Upper lobe of left lung (tissue), 6 donors: ENCODE results near the gene PRKCA. TPM values are rescaled to one million over a fixed set of nuclear protein-coding genes. Genes with fewer than 3 reads are reported as not detected.
A peak's percentile ranks its signal among the peaks of the same experiment; 100 is the strongest.

ENCODE experiments used
- ATAC-seq, 2 donors: fragments of 200-7000 bp; cut with Tn5 transposase; one replicate each; pipeline ENCODE4 v1.9.1; 2022; ENCODE audit warnings: mild to moderate bottlenecking in 2 of 2, moderate library complexity in 2 of 2; ENCODE audit not compliant: low FRiP score in 2 of 2
- DNase-seq, 2 donors: peaks; one replicate each; pipeline ENCODE4 v3.0.0-alpha.2; 2019 to 2020
- H3K27ac ChIP-seq, 4 donors: fragments of 200-600 bp; sonication (generic); one replicate each; pipeline ENCODE4 v1.5.1; 2016 to 2019
- H3K27me3 ChIP-seq, 4 donors: fragments of 200-600 bp; sonication (generic); one replicate each; pipeline ENCODE4 v1.5.1; 2017 to 2019
- H3K36me3 ChIP-seq, 4 donors: fragments of 200-600 bp; sonication (generic); one replicate each; pipeline ENCODE4 v1.5.1; 2016 to 2019
- H3K4me1 ChIP-seq, 4 donors: fragments of 200-600 bp; sonication (generic); one replicate each; pipeline ENCODE4 v1.5.1; 2018 to 2019
- H3K4me3 ChIP-seq, 4 donors: fragments of 200-600 bp; sonication (generic); one replicate each; pipeline ENCODE4 v1.5.1; 2017 to 2019; ENCODE audit warnings: mild to moderate bottlenecking in 2 of 4, moderate library complexity in 1 of 4
- H3K9me3 ChIP-seq, 4 donors: fragments of 200-600 bp; sonication (generic); one replicate each; pipeline ENCODE4 v1.5.1; 2018 to 2019
- EP300 ChIP-seq, 4 donors: sonication (generic); formaldehyde crosslinking; IDR thresholded peaks; one replicate each; pipeline ENCODE4 v1.5.1; 2017; ENCODE audit warnings: antibody characterized with exemption in 4 of 4, control low read depth in 2 of 4
- POLR2A ChIP-seq, 4 donors: fragments of 450-650 bp; IDR thresholded peaks; one replicate each; pipeline ENCODE4 v1.5.1; 2016 to 2017; ENCODE audit warnings: antibody characterized with exemption in 4 of 4, mild to moderate bottlenecking in 2 of 4
- POLR2AphosphoS5 ChIP-seq, 2 donors: sonication (generic); formaldehyde crosslinking; IDR thresholded peaks; one replicate each; pipeline ENCODE4 v1.5.1; 2017; ENCODE audit warnings: antibody characterized with exemption in 2 of 2
- WGBS, 2 donors: methylation state at CpG; one replicate each; pipeline ENCODE4 v1.1.5; 2017 to 2018; 5-methylcytosine and 5-hydroxymethylcytosine counted together
- total RNA-seq, 6 donors: library from RNA; depleted of rRNA in 4 of 6; stranded (reverse); fragments of >200 nt in 4 of 6; gene quantifications; one replicate each; pipeline versions ENCODE4 v1.1.0 to v1.2.1, GENCODE V29; 2016 to 2021
- TF ChIP-seq, protein P1 (sequence below), 6 experiments: fragments of 450-650 bp in 4 of 6; fragments of 200-600 bp in 2 of 6; sonication (generic) in 2 of 6; IDR thresholded peaks; one replicate each; pipeline ENCODE4 v1.5.1; 2016 to 2019; ENCODE audit warnings: antibody characterized with exemption in 6 of 6
- donor health status: DM: no; HTN: no; CAD: no; lungs with moderate emphysema.
- donor health status: DM: no; HTN: yes; CAD: no; lungs with severe emphysema.

PRKCA gene
- total RNA-seq, 6 donors from 2014 or later, result 10.9 to 29.3 (median 18.0) TPM

DNA sequence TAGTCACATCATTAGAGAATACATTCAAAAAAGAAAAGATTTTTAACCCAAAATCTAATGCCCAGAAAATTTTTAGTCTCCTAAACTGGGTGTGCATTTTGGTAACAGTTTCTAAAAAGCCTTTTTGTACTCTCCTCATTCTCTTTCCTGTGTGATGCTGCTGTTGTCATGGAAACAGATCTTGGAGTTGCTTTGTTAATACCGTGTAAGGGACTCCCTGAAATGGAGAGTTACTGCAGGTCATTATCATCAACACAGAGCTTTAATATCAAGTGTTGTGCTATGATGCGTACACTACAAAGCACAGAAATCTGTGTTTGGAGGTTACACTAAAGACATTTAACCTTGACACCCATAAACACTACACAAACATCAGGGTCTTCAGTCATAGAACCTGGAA, 216.3 kb downstream of the PRKCA start:
- no peak for ATAC-seq
- DNase-seq, result no peak
- TF ChIP-seq EP300 (IDR thresholded peaks at IDR 0.05) (no peak), POLR2AphosphoS5 (IDR thresholded peaks at IDR 0.05) (no peak), POLR2A (IDR thresholded peaks at IDR 0.05) (no peak)
- TF ChIP-seq, protein P1, sequence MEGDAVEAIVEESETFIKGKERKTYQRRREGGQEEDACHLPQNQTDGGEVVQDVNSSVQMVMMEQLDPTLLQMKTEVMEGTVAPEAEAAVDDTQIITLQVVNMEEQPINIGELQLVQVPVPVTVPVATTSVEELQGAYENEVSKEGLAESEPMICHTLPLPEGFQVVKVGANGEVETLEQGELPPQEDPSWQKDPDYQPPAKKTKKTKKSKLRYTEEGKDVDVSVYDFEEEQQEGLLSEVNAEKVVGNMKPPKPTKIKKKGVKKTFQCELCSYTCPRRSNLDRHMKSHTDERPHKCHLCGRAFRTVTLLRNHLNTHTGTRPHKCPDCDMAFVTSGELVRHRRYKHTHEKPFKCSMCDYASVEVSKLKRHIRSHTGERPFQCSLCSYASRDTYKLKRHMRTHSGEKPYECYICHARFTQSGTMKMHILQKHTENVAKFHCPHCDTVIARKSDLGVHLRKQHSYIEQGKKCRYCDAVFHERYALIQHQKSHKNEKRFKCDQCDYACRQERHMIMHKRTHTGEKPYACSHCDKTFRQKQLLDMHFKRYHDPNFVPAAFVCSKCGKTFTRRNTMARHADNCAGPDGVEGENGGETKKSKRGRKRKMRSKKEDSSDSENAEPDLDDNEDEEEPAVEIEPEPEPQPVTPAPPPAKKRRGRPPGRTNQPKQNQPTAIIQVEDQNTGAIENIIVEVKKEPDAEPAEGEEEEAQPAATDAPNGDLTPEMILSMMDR (IDR thresholded peaks at IDR 0.05), result no peak
- Histone ChIP-seq H3K9me3 (no peaks in the 10 kb centered on the region), H3K27ac (no peak overlapping the region), H3K36me3 (no peaks in the 10 kb centered on the region), H3K27me3 (no peaks in the 10 kb centered on the region), H3K4me3 (no peak overlapping the region), H3K4me1 (no peaks in the 10 kb centered on the region)
- 73 to 78% methylated on average over 2 of the region's 2 CpGs for WGBS, 2 donors

DNA sequence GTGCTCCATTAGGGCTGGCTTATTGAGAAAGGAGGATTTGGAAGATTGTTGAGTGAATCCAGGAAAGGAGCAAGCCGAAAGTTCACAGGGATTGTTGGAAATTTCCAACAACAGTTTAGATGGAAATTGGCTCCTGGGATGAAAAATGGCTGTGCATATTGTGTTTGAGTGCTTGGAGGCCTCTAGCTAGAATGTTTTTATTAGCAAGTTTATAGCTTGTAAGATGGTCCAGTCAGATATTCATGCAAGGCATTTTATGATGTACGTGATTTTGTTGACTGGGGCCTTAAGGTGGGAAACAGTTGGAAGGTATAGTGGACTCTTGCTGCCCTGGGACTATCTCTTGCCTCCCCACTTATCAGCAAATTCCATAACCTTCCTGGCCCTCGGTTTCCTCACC, 216.7 kb downstream of the PRKCA start:
- Histone ChIP-seq H3K4me3 (no peak overlapping the region), H3K27me3 (no peaks in the 10 kb centered on the region), H3K9me3 (no peaks in the 10 kb centered on the region), H3K36me3 (no peaks in the 10 kb centered on the region), H3K4me1 (no peaks in the 10 kb centered on the region), H3K27ac (no peak overlapping the region)
- no peak for ATAC-seq
- TF ChIP-seq EP300 (IDR thresholded peaks at IDR 0.05), result no peak
- WGBS, 2 donors, result 93 to 96% methylated on average over 3 of the region's 3 CpGs
- no peak for DNase-seq

GRCh38 chr17:66520999-66521398, 218.6 kb downstream of the PRKCA start:
- H3K36me3 ChIP-seq, result no peaks in the 10 kb centered on the region
- no peaks in the 10 kb centered on the region for H3K27me3 ChIP-seq
- H3K4me3 ChIP-seq, result no peak overlapping the region
- no peak for ATAC-seq
- 71 to 84% methylated on average over 2 of the region's 2 CpGs for WGBS, 2 donors
- H3K9me3 ChIP-seq, result no peaks in the 10 kb centered on the region
- no peak overlapping the region for H3K27ac ChIP-seq
- no peaks in the 10 kb centered on the region for H3K4me1 ChIP-seq
- DNase-seq, result no peak
- TF ChIP-seq, protein P1 (IDR thresholded peaks at IDR 0.05), result no peak
- TF ChIP-seq POLR2A (IDR thresholded peaks at IDR 0.05) (no peak), EP300 (IDR thresholded peaks at IDR 0.05) (no peak), POLR2AphosphoS5 (IDR thresholded peaks at IDR 0.05) (no peak)

GRCh38 chr17:66522591-66523272, 220.3 kb downstream of the PRKCA start:
- Histone ChIP-seq H3K9me3 (no peaks in the 10 kb centered on the region), H3K4me1 (no peaks in the 10 kb centered on the region), H3K36me3 (no peaks in the 10 kb centered on the region), H3K4me3 (no peak overlapping the region), H3K27me3 (no peaks in the 10 kb centered on the region), H3K27ac (no peak overlapping the region)
- ATAC-seq (no peak), DNase-seq (no peak)
- TF ChIP-seq POLR2AphosphoS5 (IDR thresholded peaks at IDR 0.05) (no peak), POLR2A (IDR thresholded peaks at IDR 0.05) (no peak), EP300 (IDR thresholded peaks at IDR 0.05) (no peak)
- TF ChIP-seq, protein P1 (IDR thresholded peaks at IDR 0.05), result no peak
- 91 to 94% methylated on average over 3 of the region's 3 CpGs for WGBS, 2 donors

DNA sequence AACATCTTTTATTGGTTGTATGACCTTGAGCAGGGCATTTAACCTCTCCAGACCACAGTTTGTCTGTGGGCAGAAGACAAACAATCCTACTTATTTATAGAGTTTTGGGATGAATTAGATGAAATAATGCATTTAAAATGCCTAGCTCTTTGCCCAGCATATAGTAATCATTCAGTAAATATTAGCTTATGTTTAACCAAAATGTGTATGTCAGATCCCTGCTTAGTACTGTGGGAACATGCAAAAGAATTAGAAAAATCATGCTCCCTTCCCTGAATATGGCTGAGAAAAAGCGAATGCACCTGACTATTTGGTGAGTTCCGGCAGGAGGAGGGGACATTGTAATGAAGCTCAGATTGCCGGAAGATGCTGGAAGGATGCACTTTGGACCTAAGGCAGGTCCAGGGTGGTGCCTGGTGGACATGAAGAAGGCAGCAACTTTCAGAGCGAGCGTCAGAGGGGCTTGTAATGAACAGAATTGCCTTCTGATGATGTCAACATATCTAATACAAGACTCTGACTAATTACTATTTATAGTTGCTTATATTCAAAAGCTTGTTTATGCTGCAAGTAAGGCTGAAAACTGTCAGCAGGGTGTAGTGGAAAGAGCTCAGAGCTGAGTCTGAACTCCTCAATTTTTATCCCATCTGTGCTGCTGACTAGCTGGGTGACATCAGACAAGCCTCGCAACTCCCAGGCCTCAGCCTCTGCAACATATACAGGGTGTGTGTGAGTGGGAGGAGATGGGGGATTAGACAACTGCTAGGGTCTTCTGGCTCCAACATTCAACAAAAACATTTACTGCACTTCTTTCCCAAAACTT, 221.2 kb downstream of the PRKCA start:
- DNase-seq (no peak), ATAC-seq (peak; percentile 17 to 49)
- Histone ChIP-seq H3K27ac (no peak overlapping the region), H3K4me1 (no peaks in the 10 kb centered on the region), H3K4me3 (no peak overlapping the region), H3K9me3 (no peaks in the 10 kb centered on the region), H3K27me3 (no peaks in the 10 kb centered on the region), H3K36me3 (no peaks in the 10 kb centered on the region)
- 78 to 86% methylated on average over 6 of the region's 6 CpGs for WGBS, 2 donors
- no peak for TF ChIP-seq EP300 (IDR thresholded peaks at IDR 0.05)
- TF ChIP-seq POLR2AphosphoS5 (IDR thresholded peaks at IDR 0.05), result no peak
- no peak for TF ChIP-seq POLR2A (IDR thresholded peaks at IDR 0.05)
- TF ChIP-seq, protein P1 (IDR thresholded peaks at IDR 0.05), result no peak
